Osteocyte (in vitro differentiated cells): ENCODE measurements around the gene C19orf53. TPM values are rescaled to one million over a fixed set of nuclear protein-coding genes. Genes with fewer than 3 reads are reported as not detected.

Source experiments
- DNase-seq: peaks from one replicate; pipeline ENCODE4 v3.0.0; 2021; ENCODE audit warnings: mixed read lengths; ENCODE audit not compliant: unreplicated experiment; ENCODE audit errors: extremely low spot score
- H3K27ac Mint-ChIP-seq: one replicate; pipeline ENCODE4 v1.8.0; 2021; ENCODE audit warnings: mild to moderate bottlenecking, mixed read lengths; ENCODE audit not compliant: unreplicated experiment
- H3K27me3 Mint-ChIP-seq: one replicate; pipeline ENCODE4 v1.8.0; 2021; ENCODE audit warnings: mixed read lengths; ENCODE audit not compliant: unreplicated experiment
- H3K36me3 Mint-ChIP-seq: one replicate; pipeline ENCODE4 v1.8.0; 2021; ENCODE audit warnings: mixed read lengths; ENCODE audit not compliant: unreplicated experiment
- H3K4me1 Mint-ChIP-seq: one replicate; pipeline ENCODE4 v1.8.0; 2021; ENCODE audit warnings: mixed read lengths; ENCODE audit not compliant: unreplicated experiment
- H3K4me3 Mint-ChIP-seq: one replicate; pipeline ENCODE4 v1.8.0; 2021; ENCODE audit warnings: mild to moderate bottlenecking, moderate library complexity, mixed read lengths; ENCODE audit not compliant: unreplicated experiment
- H3K9me3 Mint-ChIP-seq: one replicate; pipeline ENCODE4 v1.8.0; 2021; ENCODE audit warnings: mixed read lengths; ENCODE audit not compliant: unreplicated experiment
- CTCF ChIP-seq: fragments of 200-600 bp; sonication (generic); IDR thresholded peaks from 2 replicates; pipeline ENCODE4 v1.5.0; 2021; ENCODE audit warnings: antibody characterized with exemption, mild to moderate bottlenecking, moderate library complexity
- total RNA-seq: library from RNA; stranded (reverse); gene quantifications from 2 replicates; pipeline ENCODE4 v1.2.1, GENCODE V29; 2021

C19orf53 gene
- total RNA-seq, 1 donor from 2014 or later: 86.6 TPM

DNA sequence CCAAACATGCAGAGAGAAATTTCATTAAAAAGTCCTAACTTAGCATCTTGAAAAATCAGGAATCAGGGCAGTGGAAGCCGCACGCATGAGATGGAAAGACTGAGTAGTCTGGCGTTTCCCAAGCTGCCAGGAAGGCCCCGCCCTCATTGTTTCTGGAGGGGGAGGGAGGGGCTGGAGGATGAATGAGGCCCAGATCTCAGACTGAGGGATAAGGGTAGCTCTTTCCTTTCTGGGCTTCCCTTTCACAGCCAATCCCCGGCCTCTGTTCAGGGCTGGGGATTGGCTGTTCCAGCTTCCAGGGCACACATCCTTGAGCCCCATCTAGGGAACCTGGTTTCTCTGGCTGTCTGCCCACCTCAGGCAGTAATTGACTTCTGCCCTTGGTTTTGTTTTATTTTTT lies 7.3 kb downstream of the C19orf53 start:
- no peak for DNase-seq
- H3K27me3 Mint-ChIP-seq: no peaks in the 10 kb centered on the region
- no peak overlapping the region for H3K4me3 Mint-ChIP-seq
- H3K27ac Mint-ChIP-seq: peak overlapping the region; percentile 85
- H3K9me3 Mint-ChIP-seq: no peaks in the 10 kb centered on the region
- TF ChIP-seq CTCF: no peak
- H3K36me3 Mint-ChIP-seq: peaks cover 15% of the 10 kb centered on the region
- peaks cover 37% of the 10 kb centered on the region for H3K4me1 Mint-ChIP-seq

- no peak for DNase-seq
- no peaks in the 10 kb centered on the region for H3K9me3 Mint-ChIP-seq
- peaks cover 13% of the 10 kb centered on the region for H3K36me3 Mint-ChIP-seq
- peak overlapping the region; percentile 89 for H3K27ac Mint-ChIP-seq
- H3K27me3 Mint-ChIP-seq: no peaks in the 10 kb centered on the region
- no peak overlapping the region for H3K4me3 Mint-ChIP-seq
- H3K4me1 Mint-ChIP-seq: peaks cover 39% of the 10 kb centered on the region
- no peak for TF ChIP-seq CTCF
These were observed 8.3 kb downstream of the C19orf53 start for GRCh38 chr19:13782537-13782936.

DNA sequence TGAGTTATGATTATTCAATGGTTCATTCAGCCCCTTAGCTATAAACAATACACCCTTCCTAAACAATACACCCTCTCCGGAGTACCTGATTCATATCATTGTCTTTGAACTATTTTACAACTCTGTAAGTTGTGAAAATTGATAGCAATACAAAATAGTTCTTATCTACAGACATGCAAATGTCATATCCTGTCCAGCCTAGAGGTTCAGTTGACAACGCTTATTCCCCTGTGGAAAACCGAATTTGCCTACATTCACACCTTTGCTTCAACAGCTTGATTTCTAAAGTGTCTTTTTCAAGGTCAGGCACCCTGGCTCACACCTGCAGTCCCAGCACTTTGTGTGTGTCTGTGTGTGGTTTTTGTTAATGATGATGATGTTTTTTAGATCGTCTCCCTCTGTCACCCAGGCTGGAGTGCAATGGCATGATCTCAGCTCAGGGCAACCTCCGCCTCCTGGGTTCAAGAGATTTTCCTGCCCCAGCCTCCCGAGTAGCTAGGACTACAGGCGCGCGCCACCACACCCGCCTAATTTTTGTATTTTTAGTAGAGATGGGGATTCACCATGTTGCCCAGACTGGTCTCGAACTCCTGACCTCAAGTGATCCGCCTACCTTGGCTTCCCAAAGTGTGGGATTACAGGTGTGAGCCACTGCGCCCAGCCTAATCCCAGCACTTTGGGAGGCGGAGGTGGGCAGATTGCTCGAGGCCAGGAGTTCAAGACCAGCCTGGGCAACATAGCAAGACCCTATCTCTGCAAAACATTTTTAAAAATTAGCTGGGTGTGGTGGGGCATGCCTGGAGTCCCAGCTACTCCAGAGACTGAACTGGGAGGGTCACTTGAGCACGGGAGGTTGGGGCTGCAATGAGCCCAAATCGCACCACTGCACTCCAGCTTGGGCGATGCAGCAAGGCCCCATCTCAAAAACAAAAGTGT lies 9.6 kb downstream of the C19orf53 start:
- no peaks in the 10 kb centered on the region for H3K27me3 Mint-ChIP-seq
- H3K27ac Mint-ChIP-seq: no peak overlapping the region
- no peak overlapping the region for H3K4me3 Mint-ChIP-seq
- DNase-seq: no peak
- TF ChIP-seq CTCF: no peak
- H3K36me3 Mint-ChIP-seq: peaks cover 5% of the 10 kb centered on the region
- peaks cover 47% of the 10 kb centered on the region for H3K4me1 Mint-ChIP-seq
- no peaks in the 10 kb centered on the region for H3K9me3 Mint-ChIP-seq

DNA sequence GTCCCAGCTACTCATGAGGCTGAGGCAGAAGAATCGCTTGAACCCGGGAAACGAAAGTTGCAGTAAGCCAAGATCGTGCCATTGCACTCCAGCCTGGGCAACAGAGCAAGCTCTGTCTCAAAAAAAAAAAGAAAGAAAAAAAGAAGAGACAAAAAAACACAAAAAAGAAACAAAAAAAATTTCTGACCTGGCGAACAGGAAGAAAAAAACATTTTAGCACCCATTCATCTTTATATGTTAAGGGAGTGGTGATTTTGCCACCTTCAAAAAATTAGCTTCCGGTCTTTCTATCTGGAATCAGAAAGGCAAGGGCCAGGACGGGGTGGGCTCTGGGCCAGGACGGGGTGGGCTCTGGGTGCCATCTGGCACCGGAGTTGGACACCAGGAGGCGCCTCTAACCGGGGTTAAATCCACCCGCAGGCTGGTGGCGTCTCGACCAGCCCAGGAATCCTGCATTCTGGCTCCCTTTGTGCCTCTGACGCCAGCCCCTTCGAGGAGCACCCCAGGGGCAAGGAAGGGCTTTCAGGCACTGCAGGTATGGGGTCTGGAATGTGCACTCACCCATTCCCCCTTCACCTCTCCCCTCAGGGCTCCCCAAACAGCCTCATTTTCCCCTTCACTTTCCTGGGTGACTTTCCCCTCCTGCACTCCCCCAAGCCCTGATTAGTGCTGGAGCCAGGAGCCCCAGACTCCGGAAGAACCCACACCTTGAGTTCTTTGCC lies 10.6 kb downstream of the C19orf53 start:
- no peaks in the 10 kb centered on the region for H3K9me3 Mint-ChIP-seq
- no peak overlapping the region for H3K4me3 Mint-ChIP-seq
- peak overlapping the region; percentile 68 for H3K27ac Mint-ChIP-seq
- no peaks in the 10 kb centered on the region for H3K36me3 Mint-ChIP-seq
- peak; percentile 79 for TF ChIP-seq CTCF
- peaks cover 50% of the 10 kb centered on the region for H3K4me1 Mint-ChIP-seq
- DNase-seq: peak; percentile 89
- H3K27me3 Mint-ChIP-seq: no peaks in the 10 kb centered on the region

GRCh38 chr19:13788991-13789390 lies 14.7 kb downstream of the C19orf53 start:
- Mint-ChIP-seq H3K27me3 (no peaks in the 10 kb centered on the region), H3K27ac (peak overlapping the region; percentile 80), H3K9me3 (no peaks in the 10 kb centered on the region), H3K36me3 (no peaks in the 10 kb centered on the region), H3K4me1 (peaks cover 30% of the 10 kb centered on the region), H3K4me3 (no peak overlapping the region)
- TF ChIP-seq CTCF: no peak
- DNase-seq: no peak
